ENCODE results near the gene PTPN1. TPM values are rescaled to one million over a fixed set of nuclear protein-coding genes. Genes with fewer than 3 reads are reported as not detected.

The PTPN1 gene
- total RNA-seq, 1 experiment from 2014 or later: 30.8 TPM

GRCh38 chr20:50582591-50583234 is 72.5 kb downstream of the PTPN1 start:
- no peak overlapping the region for H3K4me3 Mint-ChIP-seq
- H3K79me2 ChIP-seq (ENCODE audit: insufficient read depth, low read length): no peaks in the 10 kb centered on the region
- no peaks in the 10 kb centered on the region for H3K27me3 Mint-ChIP-seq (ENCODE audit: low read depth)
- H4K20me1 ChIP-seq (ENCODE audit: control insufficient read depth, insufficient read depth, insufficient read length): no peaks in the 10 kb centered on the region
- no peak overlapping the region for H3K4ac ChIP-seq (ENCODE audit: low read depth, low read length)
- H2AFZ ChIP-seq (ENCODE audit: low read length): no peak overlapping the region
- no peak overlapping the region for H3K56ac ChIP-seq (ENCODE audit: insufficient read length, low read depth, low read length)
- WGBS (ENCODE audit: extremely low coverage, insufficient read length, low lambda C conversion rate): no CpG with 5 or more reads among the region's 26 CpGs
- no peaks in the 10 kb centered on the region for H3K4me1 ChIP-seq (ENCODE audit: insufficient read depth, low read length)
- H3K79me1 ChIP-seq (ENCODE audit: insufficient read depth, low read depth, low read length, poor library complexity, severe bottlenecking): no peaks in the 10 kb centered on the region
- H3K23me2 ChIP-seq (ENCODE audit: insufficient read length, low read depth, low read length, poor library complexity, severe bottlenecking): no peaks in the 10 kb centered on the region
- H3K9me3 ChIP-seq (ENCODE audit: control insufficient read depth, low read depth, low read length): no peaks in the 10 kb centered on the region
- no peak overlapping the region for H3K27ac Mint-ChIP-seq
- no peak overlapping the region for H3T11ph ChIP-seq (ENCODE audit: low read length)
- H2BK12ac ChIP-seq (ENCODE audit: insufficient read length, low read depth, low read length): no peak overlapping the region
- no peak overlapping the region for H2BK120ac ChIP-seq (ENCODE audit: low read depth, low read length, poor library complexity, severe bottlenecking)
- peaks cover 21 to 61% (median 57%) of the 10 kb centered on the region in 3 experiments; a peak in 6 of 7 replicates for H3K36me3 Mint-ChIP-seq (ENCODE audit: insufficient read depth in 1 of 3, low read depth in 3 of 3)
- no peak overlapping the region for H4K91ac ChIP-seq (ENCODE audit: insufficient read length, low read depth, low read length)
- no peaks in the 10 kb centered on the region for H3K9me3 Mint-ChIP-seq
- H2AK5ac ChIP-seq (ENCODE audit: insufficient read length, low read length): no peak overlapping the region
- DNase-seq: no peak
- no peak overlapping the region for H4K5ac ChIP-seq (ENCODE audit: insufficient read length, low read depth, low read length)
- H2BK15ac ChIP-seq (ENCODE audit: low read depth, low read length): no peak overlapping the region
- no peak overlapping the region for H3K9ac ChIP-seq (ENCODE audit: extremely low read depth, insufficient read length, low read length)
- H3K27ac ChIP-seq (ENCODE audit: insufficient read length, low read depth, low read length): no peak overlapping the region
- no peak overlapping the region for H2BK20ac ChIP-seq (ENCODE audit: low read depth, low read length, poor library complexity, severe bottlenecking)
- H2BK5ac ChIP-seq (ENCODE audit: insufficient read length, low read length): no peak overlapping the region
- H4K8ac ChIP-seq (replicated peaks; ENCODE audit: insufficient read length, low read depth, low read length): no peak overlapping the region
- H3K18ac ChIP-seq (ENCODE audit: insufficient read length, low read depth, low read length): no peak overlapping the region
- no peaks in the 10 kb centered on the region for H3K4me1 Mint-ChIP-seq
- no peak overlapping the region for H3K23ac ChIP-seq (ENCODE audit: insufficient read length, low read depth, low read length)
- no peak overlapping the region for H3K4me2 ChIP-seq (ENCODE audit: insufficient read depth, insufficient read length, low read length)
- no peak overlapping the region for H3K14ac ChIP-seq (ENCODE audit: insufficient read depth, low read length)
- H3K27me3 ChIP-seq (ENCODE audit: insufficient read depth, low read length): no peaks in the 10 kb centered on the region
- TF ChIP-seq CTCF (conservative IDR thresholded peaks at IDR 0.05): no peak
